Stimulated activated CD8-positive, alpha-beta memory T cell treated with anti-CD3 and anti-CD28 coated beads, Interleukin-4, amount 100 ng/mL, for 48 hours (primary cell): ENCODE results near the gene PTPMT1.

Experiments
- DNase-seq: peaks from one replicate; pipeline ENCODE4 v3.0.0-alpha.2; 2020

PTPMT1 gene

DNA sequence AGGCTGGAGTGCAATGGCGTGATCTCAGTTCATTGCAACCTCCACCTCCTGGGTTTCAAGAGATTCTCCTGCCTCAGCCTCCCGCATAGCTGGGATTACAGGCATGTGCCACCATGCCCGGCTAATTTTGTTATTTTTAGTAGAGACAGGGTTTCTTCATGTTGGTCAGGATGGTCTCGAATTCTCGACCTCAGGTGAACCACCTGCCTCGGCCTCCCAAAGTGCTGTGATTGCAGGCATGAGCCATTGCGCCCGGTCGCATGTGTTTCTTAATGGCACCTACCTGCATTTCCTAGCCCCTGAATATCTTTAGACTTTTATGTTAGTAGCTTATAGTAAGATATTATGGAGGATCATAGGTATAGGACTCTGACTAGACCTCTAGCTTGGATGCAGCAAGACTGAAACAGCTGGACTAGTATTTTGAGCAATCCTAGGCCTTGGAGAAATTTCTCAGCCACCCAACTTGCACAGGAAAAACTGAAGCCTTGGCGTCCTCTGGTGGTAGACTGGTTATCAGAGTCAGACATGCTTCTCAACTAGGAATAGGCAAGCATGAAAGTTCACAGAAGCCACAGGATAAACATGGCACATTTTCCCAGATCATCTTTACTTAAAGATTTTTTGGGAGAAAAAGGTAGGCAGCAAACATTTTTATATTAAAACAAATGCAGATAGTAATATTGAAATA lies 51.5 kb downstream of the PTPMT1 start:
- no peak for DNase-seq

DNA sequence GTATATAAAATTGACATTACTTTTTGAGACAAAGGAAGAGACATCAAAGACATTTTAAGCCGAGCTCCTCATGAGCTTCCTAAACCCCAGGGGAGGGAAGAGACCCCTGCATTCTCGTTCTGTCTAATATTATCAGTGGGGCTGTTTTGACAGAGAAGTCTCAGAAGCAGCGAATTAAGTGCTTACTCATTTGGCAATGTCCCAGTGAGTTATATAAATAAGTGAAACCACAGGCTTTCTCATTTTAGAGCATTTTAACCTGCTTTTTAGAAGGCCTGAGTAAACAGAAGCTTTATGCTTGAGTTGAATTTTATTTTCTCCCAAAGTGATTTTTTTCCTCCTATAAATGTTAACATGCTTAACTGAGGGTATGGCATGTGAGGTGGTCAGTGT lies 52.0 kb downstream of the PTPMT1 start:
- no peak for DNase-seq

DNA sequence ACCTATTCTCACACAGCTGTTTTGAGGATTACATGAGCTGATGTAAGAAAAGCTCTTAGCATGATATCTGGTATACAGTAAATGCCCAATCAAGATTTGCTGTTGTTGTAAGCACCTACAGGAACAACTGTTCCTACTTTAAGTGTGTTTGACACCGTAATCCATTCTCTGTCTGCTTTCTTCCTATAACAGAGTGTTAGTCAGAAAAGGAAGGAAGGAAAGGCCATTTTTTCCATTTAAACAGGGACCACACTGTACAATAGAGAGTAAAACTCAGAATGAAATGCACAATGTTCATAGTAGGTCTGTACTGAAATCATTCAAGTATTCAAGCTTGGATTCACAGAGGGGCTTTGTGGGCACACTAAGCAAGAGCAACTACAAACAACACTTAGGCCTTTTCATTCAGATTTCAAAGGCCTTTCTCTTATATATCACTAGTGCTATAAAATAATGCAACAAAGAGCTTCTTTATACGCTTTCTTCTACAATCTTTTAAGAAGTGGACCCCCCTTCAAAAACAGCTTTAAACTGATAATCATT lies 55.5 kb downstream of the PTPMT1 start:
- DNase-seq, result no peak
